Stimulated activated memory B cell treated with anti-CD40 and anti-IgM and Interleukin-4, amounts not matched to agents 10 μg/mL and 1 μg/mL and 100 μg/mL, for 72 hours (primary cell): ENCODE data around the gene URI1.

Source experiments
- ATAC-seq: fragments of 150-1000 bp; cut with Tn5 transposase; 2 replicates; pipeline ENCODE4 v1.10.0; 2021
- H3K27ac Mint-ChIP-seq: one replicate; pipeline ENCODE4 v1.8.0; 2022; ENCODE audit warnings: mild to moderate bottlenecking, mixed read lengths
- H3K27me3 Mint-ChIP-seq: one replicate; pipeline ENCODE4 v1.8.0; 2022; ENCODE audit warnings: mixed read lengths
- H3K36me3 Mint-ChIP-seq: one replicate; pipeline ENCODE4 v1.8.0; 2022; ENCODE audit warnings: mixed read lengths
- H3K4me1 Mint-ChIP-seq: one replicate; pipeline ENCODE4 v1.8.0; 2022; ENCODE audit warnings: mixed read lengths
- H3K4me3 Mint-ChIP-seq: one replicate; pipeline ENCODE4 v1.8.0; 2022; ENCODE audit warnings: mild to moderate bottlenecking, moderate library complexity, mixed read lengths
- H3K9me3 Mint-ChIP-seq: one replicate; pipeline ENCODE4 v1.8.0; 2022; ENCODE audit warnings: mixed read lengths

URI1 gene

DNA sequence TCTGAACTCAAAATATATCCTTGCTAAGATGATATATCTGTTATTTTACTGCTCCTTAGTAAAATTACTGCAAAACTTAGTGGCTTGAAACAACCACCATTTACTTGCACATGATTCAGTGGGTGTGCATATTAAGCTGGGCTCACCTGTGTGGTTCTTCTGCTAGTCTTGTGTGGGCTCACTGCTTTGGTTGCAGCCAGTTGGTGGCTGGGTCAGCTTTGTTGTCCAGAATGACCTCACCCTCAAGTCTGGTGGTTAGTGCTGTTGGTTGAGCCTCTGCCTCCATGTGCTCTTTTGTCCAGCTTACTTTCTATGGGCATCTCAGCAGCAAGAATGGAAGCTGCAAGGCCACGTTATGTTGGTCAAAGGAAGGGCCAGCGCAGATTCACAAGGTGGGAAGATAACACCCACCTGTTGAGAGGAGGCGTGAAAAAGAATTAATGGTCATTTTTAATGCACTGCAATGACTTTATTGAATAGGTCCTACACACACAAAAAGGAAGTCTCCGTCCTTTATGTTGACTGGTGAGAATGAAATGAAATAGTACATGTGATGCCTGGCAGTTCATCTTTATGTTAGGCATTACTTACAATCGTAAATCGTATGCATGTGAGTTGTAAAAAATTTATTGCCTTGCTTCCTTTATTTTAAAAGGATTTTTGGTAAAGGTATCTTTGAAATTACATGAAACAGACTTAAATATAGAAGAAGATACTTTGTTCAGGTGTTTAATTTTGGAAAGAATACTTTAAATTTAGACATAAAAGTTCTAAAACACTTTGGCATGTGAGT, 34.3 kb downstream of the URI1 start:
- H3K4me3 Mint-ChIP-seq = no peak overlapping the region
- H3K36me3 Mint-ChIP-seq = peaks cover 16% of the 10 kb centered on the region
- no peak for ATAC-seq
- H3K27ac Mint-ChIP-seq = no peak overlapping the region
- no peaks in the 10 kb centered on the region for H3K27me3 Mint-ChIP-seq
- H3K4me1 Mint-ChIP-seq = peaks cover 34% of the 10 kb centered on the region
- H3K9me3 Mint-ChIP-seq = peaks cover 4% of the 10 kb centered on the region

DNA sequence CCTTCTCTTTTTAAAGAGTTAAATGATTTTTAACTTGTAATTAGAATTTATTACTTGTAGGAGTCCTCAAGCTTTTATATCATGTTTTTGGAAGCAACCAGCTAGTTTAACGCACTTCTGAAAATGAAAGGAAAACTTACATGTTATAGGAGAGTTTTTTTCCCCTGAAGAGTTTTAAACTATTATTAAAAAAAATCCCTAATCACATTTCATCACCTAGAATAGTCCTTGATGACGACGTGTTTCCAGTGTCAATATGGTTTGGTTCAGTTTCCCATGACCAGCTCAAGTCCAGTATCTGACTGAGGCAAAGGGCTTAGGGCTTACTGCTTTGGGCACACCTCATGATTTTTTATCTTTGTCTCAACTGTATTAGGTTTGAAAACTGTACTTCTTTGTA, 36.0 kb downstream of the URI1 start:
- peaks cover 4% of the 10 kb centered on the region for H3K9me3 Mint-ChIP-seq
- peaks cover 42% of the 10 kb centered on the region for H3K4me1 Mint-ChIP-seq
- peaks cover 16% of the 10 kb centered on the region for H3K36me3 Mint-ChIP-seq
- H3K4me3 Mint-ChIP-seq = no peak overlapping the region
- no peaks in the 10 kb centered on the region for H3K27me3 Mint-ChIP-seq
- no peak for ATAC-seq
- H3K27ac Mint-ChIP-seq = no peak overlapping the region

DNA sequence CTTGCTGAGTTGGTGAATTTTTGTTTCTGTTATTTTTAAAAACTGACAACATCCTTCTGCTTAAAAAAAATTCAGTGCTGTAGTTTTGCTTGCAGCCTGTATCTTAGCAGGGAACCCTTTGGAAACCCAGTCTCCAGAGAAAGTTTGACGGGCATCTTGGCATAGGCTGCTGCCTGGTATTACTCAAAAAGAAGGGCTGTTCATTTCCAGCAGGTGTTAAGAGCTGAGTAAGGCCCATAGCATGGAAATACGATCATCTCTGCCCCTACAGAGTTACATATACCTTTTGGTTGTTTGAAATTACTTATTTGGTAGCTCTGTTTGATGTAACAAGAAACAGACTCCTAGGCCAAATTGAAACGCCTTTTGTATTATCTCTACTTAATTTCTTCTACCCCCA, 41.5 kb downstream of the URI1 start:
- Mint-ChIP-seq H3K4me1 (peaks cover 20% of the 10 kb centered on the region), H3K27ac (no peak overlapping the region), H3K4me3 (no peak overlapping the region), H3K9me3 (no peaks in the 10 kb centered on the region), H3K36me3 (peaks cover 19% of the 10 kb centered on the region), H3K27me3 (no peaks in the 10 kb centered on the region)
- no peak for ATAC-seq

DNA sequence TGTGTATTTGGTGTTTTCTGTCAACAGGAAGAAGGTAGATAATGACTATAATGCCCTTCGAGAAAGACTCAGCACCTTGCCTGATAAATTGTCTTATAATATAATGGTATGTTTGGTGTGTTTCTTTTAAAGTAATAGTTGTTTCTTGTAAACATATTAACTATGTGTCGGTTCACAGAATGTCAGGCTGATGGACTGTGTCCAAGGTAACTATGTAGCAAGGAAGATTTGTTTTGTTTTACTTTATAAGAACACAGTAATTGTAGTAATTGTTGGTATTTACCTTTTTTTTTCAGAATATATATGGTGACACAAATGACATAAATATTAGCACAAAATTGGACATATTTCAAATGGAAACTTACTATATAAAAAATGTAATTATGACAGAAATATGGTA, 43.2 kb downstream of the URI1 start:
- H3K4me3 Mint-ChIP-seq = no peak overlapping the region

DNA sequence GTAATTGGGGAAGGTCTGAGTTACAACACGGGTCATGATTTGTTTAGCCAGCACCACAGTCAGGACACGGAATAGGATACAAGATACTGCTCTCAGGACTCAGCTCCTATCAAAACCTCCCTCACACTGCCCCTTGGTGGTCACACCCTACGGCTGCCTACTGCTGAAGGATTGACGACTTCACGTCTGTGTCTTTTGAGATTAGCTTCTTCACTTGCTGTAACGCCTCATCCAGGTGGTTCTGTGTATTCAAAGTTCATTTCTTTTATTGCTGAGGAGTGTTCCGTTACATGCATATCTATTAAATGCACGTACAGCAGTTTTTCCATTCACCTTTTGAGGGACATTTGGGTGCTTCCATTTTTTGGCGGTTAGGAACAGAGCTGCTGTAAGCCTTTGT, 46.3 kb downstream of the URI1 start:
- Mint-ChIP-seq H3K27ac (no peak overlapping the region), H3K9me3 (no peaks in the 10 kb centered on the region), H3K4me3 (no peak overlapping the region), H3K27me3 (no peaks in the 10 kb centered on the region), H3K36me3 (peaks cover 51% of the 10 kb centered on the region), H3K4me1 (peaks cover 7% of the 10 kb centered on the region)
- no peak for ATAC-seq

More for the DNA sequence above, 43.2 kb downstream of the URI1 start:
- Mint-ChIP-seq H3K36me3 (peaks cover 29% of the 10 kb centered on the region), H3K27ac (no peak overlapping the region), H3K9me3 (no peaks in the 10 kb centered on the region), H3K27me3 (no peaks in the 10 kb centered on the region), H3K4me1 (peaks cover 20% of the 10 kb centered on the region)
- no peak for ATAC-seq

DNA sequence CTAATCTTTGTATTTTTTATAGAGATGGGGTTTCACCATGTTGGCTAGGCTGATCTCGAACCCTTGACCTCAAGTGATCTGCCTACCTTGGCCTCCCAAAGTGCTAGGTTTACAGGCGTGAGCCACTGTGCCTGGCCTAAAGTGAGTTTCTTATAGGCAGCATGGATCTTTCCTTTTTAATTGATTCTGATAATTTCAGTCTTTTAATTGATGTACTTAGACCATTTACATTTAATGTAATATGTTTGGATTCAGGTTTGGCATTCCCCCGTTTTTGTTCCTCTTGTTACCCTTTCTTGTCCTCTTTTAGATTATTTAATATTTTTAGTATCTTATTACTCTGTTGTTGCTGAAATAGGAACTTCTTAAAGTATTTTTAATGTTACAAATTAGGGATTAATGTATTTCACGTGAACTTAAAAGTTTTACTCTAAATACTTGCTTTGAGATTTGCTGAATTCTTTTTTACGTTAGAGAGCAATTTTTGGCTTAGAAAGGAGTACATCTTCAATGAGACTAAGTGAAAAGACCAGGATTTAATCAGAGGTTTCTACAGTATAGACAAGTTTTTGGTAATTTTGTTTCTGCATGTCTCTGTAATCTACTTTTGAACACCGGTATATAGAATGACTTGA, 50.3 kb downstream of the URI1 start:
- Mint-ChIP-seq H3K36me3 (peaks cover 76% of the 10 kb centered on the region), H3K9me3 (peaks cover 4% of the 10 kb centered on the region), H3K27ac (no peak overlapping the region), H3K27me3 (no peaks in the 10 kb centered on the region), H3K4me1 (peaks cover 23% of the 10 kb centered on the region), H3K4me3 (no peak overlapping the region)
- ATAC-seq = no peak

DNA sequence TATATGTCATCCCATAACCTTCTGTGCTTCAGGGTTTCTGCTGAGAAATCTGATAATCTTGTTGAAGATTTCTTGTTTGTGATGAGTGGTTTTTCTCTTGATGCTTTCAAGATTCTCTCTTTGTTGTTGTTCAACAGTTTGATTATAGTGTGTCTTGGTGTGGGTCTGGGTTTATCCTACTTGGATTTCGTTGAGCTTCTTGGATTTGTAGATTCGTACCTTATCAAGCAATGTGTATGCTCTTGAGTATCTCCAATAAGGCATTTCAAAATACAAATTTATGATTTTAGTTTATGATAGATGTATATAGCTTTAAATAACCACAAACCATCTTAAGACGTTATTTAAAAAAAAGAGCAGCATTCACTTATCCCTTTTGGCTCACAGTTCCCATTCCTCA, 57.5 kb downstream of the URI1 start:
- H3K36me3 Mint-ChIP-seq = peaks cover 76% of the 10 kb centered on the region
- H3K27ac Mint-ChIP-seq = no peak overlapping the region
- H3K9me3 Mint-ChIP-seq = peaks cover 15% of the 10 kb centered on the region
- ATAC-seq = no peak
- H3K4me3 Mint-ChIP-seq = no peak overlapping the region
- H3K4me1 Mint-ChIP-seq = peaks cover 54% of the 10 kb centered on the region
- no peaks in the 10 kb centered on the region for H3K27me3 Mint-ChIP-seq

DNA sequence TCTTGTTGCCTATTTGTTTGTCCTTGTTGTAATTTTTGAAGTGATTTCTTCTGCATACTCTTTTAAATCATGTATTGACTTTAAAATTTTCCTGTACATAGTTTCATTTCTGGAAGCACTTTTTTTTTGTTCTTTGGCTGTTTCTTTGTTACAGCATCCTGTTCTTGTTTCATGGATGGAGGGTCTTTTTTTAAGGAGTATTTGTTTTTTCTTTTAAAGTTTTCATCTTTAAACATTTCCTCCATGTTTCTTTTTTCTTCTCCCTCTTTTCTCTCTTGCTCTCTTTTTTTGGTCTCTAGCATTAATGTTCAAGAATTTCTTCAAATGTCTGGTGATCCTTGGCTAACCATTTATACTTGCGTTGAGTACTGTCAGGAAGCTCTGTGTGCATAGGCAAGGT, 58.8 kb downstream of the URI1 start:
- Mint-ChIP-seq H3K4me3 (no peak overlapping the region), H3K36me3 (peaks cover 70% of the 10 kb centered on the region), H3K27ac (no peak overlapping the region), H3K27me3 (no peaks in the 10 kb centered on the region), H3K4me1 (peaks cover 53% of the 10 kb centered on the region), H3K9me3 (peaks cover 15% of the 10 kb centered on the region)
- no peak for ATAC-seq

DNA sequence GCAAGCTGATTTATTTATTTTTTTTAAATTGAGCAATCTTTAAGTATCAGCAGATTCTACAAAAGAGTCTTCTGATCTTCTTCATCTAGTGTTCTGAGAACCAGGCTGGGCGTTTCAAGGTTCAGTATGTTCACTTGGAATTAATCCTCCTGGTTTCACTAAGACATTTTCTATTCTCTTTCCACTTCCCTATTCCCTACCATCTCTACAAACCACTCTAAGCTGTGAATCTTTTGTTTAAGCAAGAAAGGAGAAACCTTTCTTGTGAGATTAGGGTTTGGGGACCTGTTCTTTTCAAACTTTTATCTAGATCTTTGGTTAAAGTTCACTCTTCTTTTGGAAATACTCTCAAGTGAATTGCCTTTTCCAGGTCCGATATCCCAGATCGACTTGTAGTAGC, 59.3 kb downstream of the URI1 start:
- Mint-ChIP-seq H3K9me3 (peaks cover 13% of the 10 kb centered on the region), H3K4me1 (peaks cover 51% of the 10 kb centered on the region), H3K27me3 (no peaks in the 10 kb centered on the region), H3K27ac (no peak overlapping the region), H3K36me3 (peaks cover 70% of the 10 kb centered on the region), H3K4me3 (no peak overlapping the region)
- no peak for ATAC-seq

DNA sequence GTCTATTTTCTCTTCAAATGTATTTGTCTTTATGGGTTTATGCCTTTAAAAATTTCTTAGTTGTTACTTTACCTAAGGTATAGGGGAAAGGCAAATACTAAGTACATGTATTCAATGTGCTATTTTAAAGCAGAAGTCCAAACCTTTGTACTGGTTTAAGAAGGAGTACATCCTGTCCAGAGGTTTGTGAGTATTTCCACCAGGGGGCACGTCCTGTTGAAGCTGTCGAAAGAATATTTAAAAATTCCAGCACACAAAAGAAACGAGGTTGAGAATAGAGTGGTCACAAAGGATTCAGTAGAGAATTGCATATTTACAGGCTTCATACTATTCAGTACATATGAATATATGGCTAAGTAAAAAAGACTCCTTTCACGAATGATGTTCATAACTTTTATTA, 59.8 kb downstream of the URI1 start:
- peaks cover 10% of the 10 kb centered on the region for H3K9me3 Mint-ChIP-seq
- ATAC-seq = no peak
- H3K36me3 Mint-ChIP-seq = peaks cover 65% of the 10 kb centered on the region
- no peak overlapping the region for H3K27ac Mint-ChIP-seq
- H3K4me3 Mint-ChIP-seq = no peak overlapping the region
- H3K4me1 Mint-ChIP-seq = peaks cover 46% of the 10 kb centered on the region
- H3K27me3 Mint-ChIP-seq = no peaks in the 10 kb centered on the region

DNA sequence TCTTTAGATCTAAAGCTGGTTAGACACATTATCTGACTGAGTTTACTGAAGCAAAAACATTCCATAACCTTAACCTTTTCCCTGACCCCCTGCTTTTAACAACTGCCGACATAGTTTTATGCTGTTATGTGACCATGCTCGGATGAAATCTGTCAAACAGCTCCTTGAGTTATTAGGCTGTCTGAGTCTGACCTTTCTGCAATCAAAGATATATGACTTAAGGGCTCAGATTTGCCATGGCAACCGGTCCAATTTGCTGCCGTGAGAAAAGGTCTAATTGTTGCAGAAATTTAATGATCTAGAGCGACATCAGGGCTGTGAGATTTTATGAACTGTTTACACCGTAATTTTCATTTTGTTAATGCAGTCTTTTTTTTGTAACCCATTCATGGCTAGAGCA, 61.8 kb downstream of the URI1 start:
- Mint-ChIP-seq H3K4me3 (no peak overlapping the region), H3K27ac (no peak overlapping the region), H3K4me1 (peaks cover 27% of the 10 kb centered on the region), H3K36me3 (peaks cover 51% of the 10 kb centered on the region), H3K9me3 (peaks cover 10% of the 10 kb centered on the region), H3K27me3 (no peaks in the 10 kb centered on the region)
- no peak for ATAC-seq

DNA sequence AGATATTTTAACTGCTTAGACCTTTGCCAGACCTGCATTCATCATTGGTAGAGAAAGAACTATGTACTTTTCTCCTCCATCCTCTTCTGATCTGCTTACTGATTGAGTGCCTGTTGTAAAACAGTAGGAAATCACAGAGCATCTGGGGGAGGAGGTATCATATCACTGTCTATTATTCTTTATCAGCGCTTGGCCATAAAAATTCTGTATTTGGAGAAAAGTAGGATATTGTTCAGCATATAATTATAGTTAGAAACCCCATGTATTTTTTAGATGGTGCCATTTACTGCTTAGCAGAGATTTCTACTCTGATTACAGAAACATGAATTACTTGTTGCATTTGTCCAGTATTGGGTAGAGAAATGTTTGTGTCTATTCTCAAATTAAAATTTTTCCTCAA, 62.4 kb downstream of the URI1 start:
- Mint-ChIP-seq H3K4me1 (peaks cover 21% of the 10 kb centered on the region), H3K27ac (no peak overlapping the region), H3K9me3 (peaks cover 10% of the 10 kb centered on the region), H3K36me3 (peaks cover 55% of the 10 kb centered on the region), H3K27me3 (no peaks in the 10 kb centered on the region), H3K4me3 (no peak overlapping the region)
- ATAC-seq = no peak

DNA sequence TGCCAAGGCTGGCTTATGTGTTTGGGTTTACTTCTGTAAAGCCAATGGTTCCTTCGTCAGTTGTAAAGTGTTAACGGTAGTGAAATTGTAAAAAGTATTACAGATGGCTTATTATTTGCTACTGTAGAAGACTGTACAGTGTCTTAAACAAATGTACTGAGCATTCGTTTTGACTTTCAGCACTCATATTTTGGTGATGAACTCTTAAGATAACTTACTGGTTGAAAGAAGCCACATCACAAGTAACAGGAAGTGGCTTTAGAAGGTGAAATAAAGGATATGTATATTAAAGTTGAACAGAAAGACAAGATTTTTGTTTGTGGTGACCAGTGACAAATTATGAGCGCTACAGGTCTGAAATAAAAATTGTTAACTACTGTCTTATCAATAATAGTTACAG, 64.2 kb downstream of the URI1 start:
- no peaks in the 10 kb centered on the region for H3K9me3 Mint-ChIP-seq
- no peak overlapping the region for H3K27ac Mint-ChIP-seq
- H3K4me3 Mint-ChIP-seq = no peak overlapping the region
- peaks cover 49% of the 10 kb centered on the region for H3K36me3 Mint-ChIP-seq
- no peak for ATAC-seq
- H3K27me3 Mint-ChIP-seq = no peaks in the 10 kb centered on the region
- H3K4me1 Mint-ChIP-seq = peaks cover 6% of the 10 kb centered on the region

DNA sequence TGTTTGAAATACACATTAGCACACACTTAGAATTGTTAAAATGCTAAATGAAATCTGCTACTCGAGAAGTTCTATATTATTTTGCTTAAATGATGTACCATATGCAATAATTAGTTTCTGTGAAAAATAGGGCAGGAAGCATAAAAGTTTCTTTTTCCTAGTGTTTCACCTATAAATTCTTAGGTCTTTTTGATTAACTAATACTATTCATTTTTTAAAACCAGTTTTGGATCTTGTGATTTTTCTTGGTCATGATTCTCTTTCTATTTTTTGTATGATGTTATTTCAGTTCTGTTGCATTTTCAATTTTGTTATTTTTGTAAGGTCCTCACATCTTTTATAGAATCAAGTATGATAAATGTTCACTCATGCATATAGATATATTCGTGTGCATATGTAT, 66.1 kb downstream of the URI1 start:
- ATAC-seq = no peak

DNA sequence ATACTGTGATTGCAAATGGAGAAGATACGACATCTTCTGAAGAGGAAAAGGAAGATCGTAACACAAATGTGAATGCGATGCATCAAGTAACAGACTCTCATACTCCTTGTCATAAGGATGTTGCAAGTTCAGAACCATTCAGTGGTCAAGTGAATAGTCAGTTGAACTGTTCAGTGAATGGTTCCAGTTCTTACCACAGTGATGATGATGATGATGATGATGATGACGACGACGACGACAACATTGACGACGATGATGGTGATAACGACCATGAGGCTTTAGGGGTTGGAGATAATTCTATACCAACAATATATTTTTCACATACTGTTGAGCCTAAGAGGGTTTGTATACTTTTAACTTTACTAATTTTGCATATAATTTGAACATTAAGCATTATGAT, 67.0 kb downstream of the URI1 start:
- Mint-ChIP-seq H3K9me3 (no peaks in the 10 kb centered on the region), H3K4me1 (no peaks in the 10 kb centered on the region), H3K36me3 (peaks cover 54% of the 10 kb centered on the region), H3K27me3 (no peaks in the 10 kb centered on the region), H3K4me3 (no peak overlapping the region), H3K27ac (no peak overlapping the region)
- no peak for ATAC-seq

More for the DNA sequence above, 66.1 kb downstream of the URI1 start:
- no peaks in the 10 kb centered on the region for H3K9me3 Mint-ChIP-seq
- H3K27me3 Mint-ChIP-seq = no peaks in the 10 kb centered on the region
- no peaks in the 10 kb centered on the region for H3K4me1 Mint-ChIP-seq
- no peak overlapping the region for H3K27ac Mint-ChIP-seq
- no peak overlapping the region for H3K4me3 Mint-ChIP-seq
- peaks cover 52% of the 10 kb centered on the region for H3K36me3 Mint-ChIP-seq

DNA sequence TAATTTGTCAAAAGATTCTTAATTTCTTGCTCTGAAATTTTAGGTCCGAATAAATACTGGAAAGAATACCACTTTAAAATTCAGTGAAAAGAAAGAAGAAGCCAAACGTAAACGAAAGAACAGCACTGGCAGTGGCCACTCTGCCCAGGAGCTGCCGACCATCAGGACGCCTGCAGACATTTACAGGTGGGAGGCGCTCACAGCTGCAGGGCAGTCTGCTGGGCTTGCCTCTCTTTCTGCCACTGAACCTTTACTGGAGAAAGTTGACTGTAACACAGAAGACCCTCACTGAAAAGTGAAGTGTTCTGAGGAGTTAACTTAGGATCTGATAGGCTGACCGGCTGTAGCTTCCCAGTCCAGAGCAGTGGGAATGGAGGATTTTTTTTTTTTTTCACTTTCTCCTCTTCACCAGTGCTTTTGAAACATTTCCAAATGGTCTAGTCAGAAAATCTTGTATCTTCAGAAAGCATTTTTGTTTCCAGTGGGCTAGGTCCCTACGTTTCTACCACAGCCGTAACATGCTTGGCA, 69.1 kb downstream of the URI1 start:
- no peak overlapping the region for H3K4me3 Mint-ChIP-seq
- no peak overlapping the region for H3K27ac Mint-ChIP-seq
- H3K27me3 Mint-ChIP-seq = no peaks in the 10 kb centered on the region
- H3K9me3 Mint-ChIP-seq = no peaks in the 10 kb centered on the region
- no peak for ATAC-seq
- peaks cover 44% of the 10 kb centered on the region for H3K36me3 Mint-ChIP-seq
- no peaks in the 10 kb centered on the region for H3K4me1 Mint-ChIP-seq
